Thyroid gland (tissue), 4 donors: Measurements from ENCODE around the gene ANGEL2. TPM values are rescaled to one million over a fixed set of nuclear protein-coding genes. Genes with fewer than 3 reads are reported as not detected.

Source experiments
- DNase-seq, 2 donors: peaks; one replicate each; pipeline ENCODE4 v3.0.0-alpha.2; 2019
- H3K27ac ChIP-seq, 3 donors: fragments of 200-600 bp; sonication (generic); 1 replicate in 2 of 3; 2 replicates in 1 of 3; pipeline ENCODE4 v1.5.1; 2016 to 2019; ENCODE audit warnings: mild to moderate bottlenecking in 1 of 3, moderate library complexity in 1 of 3
- H3K27me3 ChIP-seq: fragments of 200-600 bp; sonication (generic); one replicate; pipeline ENCODE4 v1.5.1; 2019
- H3K36me3 ChIP-seq, 2 donors: fragments of 200-600 bp; sonication (generic); one replicate each; pipeline ENCODE4 v1.5.1; 2016 to 2019
- H3K4me1 ChIP-seq, 2 donors: fragments of 200-600 bp; sonication (generic); one replicate each; pipeline ENCODE4 v1.5.1; 2017 to 2019
- H3K4me3 ChIP-seq, 3 donors: fragments of 200-600 bp; sonication (generic); replicated peaks in 1 of 3; 1 replicate in 2 of 3; 2 replicates in 1 of 3; pipeline ENCODE4 v1.5.1; 2016; ENCODE audit warnings: mild to moderate bottlenecking in 1 of 3
- H3K9me3 ChIP-seq: fragments of 200-600 bp; sonication (generic); one replicate; pipeline ENCODE4 v1.5.1; 2017
- CTCF ChIP-seq, 6 experiments: fragments of 200-600 bp in 3 of 6; fragments of 450-650 bp in 3 of 6; sonication (generic) in 3 of 6; IDR thresholded peaks; one replicate each; pipeline ENCODE4 v1.5.1; 2016 to 2019; ENCODE audit warnings: antibody characterized with exemption in 6 of 6, mild to moderate bottlenecking in 2 of 6, inconsistent platforms in 1 of 6, moderate library complexity in 1 of 6
- POLR2A ChIP-seq, 2 donors: fragments of 450-650 bp; IDR thresholded peaks; one replicate each; pipeline ENCODE4 v1.6.1; 2017; ENCODE audit warnings: antibody characterized with exemption in 2 of 2, mild to moderate bottlenecking in 2 of 2, moderate library complexity in 1 of 2
- WGBS, 2 donors: methylation state at CpG; one replicate each; pipeline ENCODE4 v1.1.5; 2017; 5-methylcytosine and 5-hydroxymethylcytosine counted together
- intact Hi-C: fragments of 100-400 bp; cut with DNase I; formaldehyde crosslinking; loops from one replicate; pipeline ENCODE4 v1.15.1; 2023
- total RNA-seq, 4 donors: library from RNA; depleted of rRNA; stranded (reverse); fragments of >200 nt; gene quantifications; one replicate each; pipeline ENCODE4 v1.2.3, GENCODE V29; 2016

Gene ANGEL2
- total RNA-seq, 4 donors from 2014 or later = 46.7 to 77.8 (median 65.7) TPM

DNA sequence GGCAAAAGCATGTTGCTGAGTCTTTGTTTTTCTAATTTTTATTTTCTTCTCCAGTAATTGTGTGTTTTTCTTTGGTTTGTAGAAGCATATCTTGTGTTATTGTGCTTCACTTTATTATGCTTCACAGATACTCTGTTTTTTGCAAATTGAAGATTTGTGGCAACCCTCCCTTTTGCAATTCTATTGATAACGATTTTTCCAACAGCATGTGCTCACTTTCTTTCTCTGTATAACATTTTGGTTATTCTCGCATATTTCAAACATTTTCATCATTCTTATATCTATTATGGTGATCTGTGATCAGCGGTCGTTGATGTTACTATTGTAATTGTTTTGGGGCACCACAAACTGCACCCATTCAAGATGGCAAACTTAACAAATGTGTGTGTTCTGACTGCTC is 3.8 kb upstream of the ANGEL2 start:
- intact Hi-C loops = loop anchor here (10.0 kb wide), 1 partner anchor 225 kb away; the partner anchor contains the start of genes NSL1 and TATDN3
- TF ChIP-seq POLR2A (IDR thresholded peaks at IDR 0.05) = no peak
- TF ChIP-seq CTCF (IDR thresholded peaks at IDR 0.05) = no peak
- H3K9me3 ChIP-seq = no peaks in the 10 kb centered on the region
- H3K27ac ChIP-seq = no peak overlapping the region
- no peak for DNase-seq
- H3K36me3 ChIP-seq = no peaks in the 10 kb centered on the region
- no peak overlapping the region for H3K4me3 ChIP-seq
- no peaks in the 10 kb centered on the region for H3K27me3 ChIP-seq
- peaks cover 6 to 7% of the 10 kb centered on the region in 2 donors for H3K4me1 ChIP-seq
- 92 to 95% methylated on average over 4 of the region's 4 CpGs for WGBS, 2 donors

DNA sequence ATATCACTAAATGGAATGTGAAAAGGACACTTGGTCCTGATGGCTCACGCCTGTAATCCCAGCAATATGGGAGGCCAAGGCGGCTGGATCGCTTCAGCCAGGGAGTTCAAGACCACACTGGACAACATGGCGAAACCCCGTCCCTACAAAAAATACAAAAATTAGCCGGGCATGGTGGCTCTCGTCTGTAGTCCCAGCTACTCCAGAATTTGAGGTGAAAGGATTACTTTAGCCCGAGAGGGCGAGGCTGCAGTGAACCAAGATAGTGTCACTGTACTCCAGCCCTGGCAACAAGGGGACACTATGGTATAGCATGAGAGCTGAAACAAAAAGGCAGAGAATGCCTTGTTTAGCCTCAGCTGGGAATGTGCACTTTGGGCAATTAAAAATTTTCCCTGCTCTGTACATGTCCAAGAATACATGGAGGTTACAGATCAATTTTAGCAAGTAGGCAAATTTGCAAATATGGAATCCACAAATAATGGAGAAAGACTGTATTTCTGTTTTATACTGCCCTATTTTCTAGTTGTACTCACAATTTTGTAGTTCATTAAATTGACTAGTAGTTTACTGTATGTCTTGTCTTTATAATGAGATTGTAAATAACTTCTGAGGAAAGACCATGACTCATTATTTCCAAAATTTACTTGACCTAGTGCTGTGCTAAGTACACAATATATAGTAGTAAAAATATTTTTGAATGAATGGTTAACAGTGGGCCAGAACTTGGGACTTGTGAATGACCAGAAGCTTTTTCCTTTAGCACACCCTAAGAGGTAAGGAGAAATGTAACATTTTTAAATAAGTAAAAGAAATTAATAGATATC is 2.0 kb upstream of the ANGEL2 start:
- no peak overlapping the region for H3K4me3 ChIP-seq
- peaks cover 12 to 18% of the 10 kb centered on the region in 2 donors for H3K4me1 ChIP-seq
- H3K27me3 ChIP-seq = no peaks in the 10 kb centered on the region
- no peak for TF ChIP-seq CTCF (IDR thresholded peaks at IDR 0.05)
- TF ChIP-seq POLR2A (IDR thresholded peaks at IDR 0.05) = no peak
- no peak for DNase-seq
- intact Hi-C loops = loop anchor here (10.0 kb wide), 1 partner anchor 223 kb away; the partner anchor contains the start of genes NSL1 and TATDN3
- H3K9me3 ChIP-seq = no peaks in the 10 kb centered on the region
- no peaks in the 10 kb centered on the region for H3K36me3 ChIP-seq
- WGBS, 2 donors = 91 to 92% methylated on average over 9 of the region's 9 CpGs
- no peak overlapping the region for H3K27ac ChIP-seq

DNA sequence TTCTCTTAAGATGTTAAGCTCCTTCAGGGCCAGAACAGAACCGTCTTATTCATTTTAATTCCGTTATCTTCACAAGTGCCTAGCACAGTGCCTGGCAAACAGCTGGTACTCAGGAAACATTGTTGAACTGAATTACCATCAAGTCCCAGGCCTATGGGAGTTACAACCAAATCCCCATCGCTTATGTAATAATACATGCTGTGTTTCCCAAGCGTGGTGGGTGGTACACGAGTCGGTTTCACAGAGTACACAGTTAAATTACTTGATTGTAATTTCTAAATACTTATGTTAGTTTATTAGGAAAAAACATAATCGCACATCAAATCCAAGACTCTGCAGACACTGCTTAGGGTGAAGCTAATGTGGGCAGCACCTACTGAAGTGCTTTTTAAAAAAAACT is 1.0 kb downstream of the ANGEL2 start:
- TF ChIP-seq CTCF (IDR thresholded peaks at IDR 0.05) (no peak), POLR2A (IDR thresholded peaks at IDR 0.05) (no peak)
- H3K27ac ChIP-seq = peak overlapping the region; percentile 78 to 87 (median 87)
- no peaks in the 10 kb centered on the region for H3K9me3 ChIP-seq
- 18 to 19% methylated on average over 7 of the region's 7 CpGs for WGBS, 2 donors
- intact Hi-C loops = loop anchor here (10.0 kb wide), 1 partner anchor 220 kb away; the partner anchor contains the start of genes NSL1 and TATDN3
- H3K4me3 ChIP-seq = peak overlapping the region; percentile 11 to 89 (median 53)
- H3K36me3 ChIP-seq = no peaks in the 10 kb centered on the region
- peaks cover 12 to 18% of the 10 kb centered on the region in 2 donors for H3K4me1 ChIP-seq
- no peaks in the 10 kb centered on the region for H3K27me3 ChIP-seq
- no peak for DNase-seq

DNA sequence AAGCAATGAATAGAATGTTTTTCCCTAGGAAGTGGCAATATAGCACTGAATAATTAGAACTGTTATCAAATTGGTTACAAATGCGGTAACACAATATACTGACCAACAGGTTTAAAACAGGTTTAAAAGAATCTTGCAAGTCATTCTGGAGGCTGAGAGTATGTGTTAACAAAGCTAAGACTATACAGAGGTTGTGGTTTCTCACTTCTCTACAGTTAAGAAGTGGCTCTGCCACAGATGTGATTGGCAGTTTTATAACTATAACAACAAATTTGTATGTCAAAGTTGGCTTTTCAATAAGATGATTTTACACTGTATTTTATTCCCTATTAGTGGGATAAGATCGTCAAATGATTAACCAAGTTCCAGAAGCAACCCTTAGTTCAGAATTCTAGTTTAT is 7.1 kb downstream of the ANGEL2 start:
- no peaks in the 10 kb centered on the region for H3K9me3 ChIP-seq
- H3K4me1 ChIP-seq = peaks cover 0 to 3% of the 10 kb centered on the region in 2 donors
- no peak overlapping the region for H3K27ac ChIP-seq
- H3K36me3 ChIP-seq = peaks cover 6 to 21% of the 10 kb centered on the region in 2 donors
- TF ChIP-seq POLR2A (IDR thresholded peaks at IDR 0.05) (no peak), CTCF (IDR thresholded peaks at IDR 0.05) (no peak)
- DNase-seq = no peak
- H3K27me3 ChIP-seq = no peaks in the 10 kb centered on the region
- intact Hi-C loops = no loop called here
- H3K4me3 ChIP-seq = no peak overlapping the region
- WGBS, 2 donors = 89 to 92% methylated on average over 2 of the region's 2 CpGs

GRCh38 chr1:213003256-213003655 is 12.4 kb downstream of the ANGEL2 start:
- no peak overlapping the region for H3K27ac ChIP-seq
- no peaks in the 10 kb centered on the region for H3K4me1 ChIP-seq
- H3K27me3 ChIP-seq = no peaks in the 10 kb centered on the region
- TF ChIP-seq CTCF (IDR thresholded peaks at IDR 0.05) (no peak), POLR2A (IDR thresholded peaks at IDR 0.05) (no peak)
- no peak for DNase-seq
- peaks cover 6 to 26% of the 10 kb centered on the region in 2 donors for H3K36me3 ChIP-seq
- intact Hi-C loops = no loop called here
- WGBS, 2 donors = 86 to 90% methylated on average over 3 of the region's 3 CpGs
- H3K4me3 ChIP-seq = no peak overlapping the region
- no peaks in the 10 kb centered on the region for H3K9me3 ChIP-seq
